HG03460 (cell line): ENCODE measurements around the gene MYO7A.

Experiments used
- ATAC-seq: cut with Tn5 transposase; IDR thresholded peaks from one replicate; pipeline ENCODE4 v1.9.1; 2021; ENCODE audit not compliant: unreplicated experiment

The MYO7A gene

GRCh38 chr11:77126861-77127234, 1.2 kb upstream of the MYO7A start:
- no peak for ATAC-seq

- ATAC-seq = no peak
Measured at GRCh38 chr11:77127235-77127911, 673 bp upstream of the MYO7A start.

- no peak for ATAC-seq
Measured at GRCh38 chr11:77129069-77129841, 1.2 kb downstream of the MYO7A start.

GRCh38 chr11:77129842-77130756, 2.1 kb downstream of the MYO7A start:
- no peak for ATAC-seq

DNA sequence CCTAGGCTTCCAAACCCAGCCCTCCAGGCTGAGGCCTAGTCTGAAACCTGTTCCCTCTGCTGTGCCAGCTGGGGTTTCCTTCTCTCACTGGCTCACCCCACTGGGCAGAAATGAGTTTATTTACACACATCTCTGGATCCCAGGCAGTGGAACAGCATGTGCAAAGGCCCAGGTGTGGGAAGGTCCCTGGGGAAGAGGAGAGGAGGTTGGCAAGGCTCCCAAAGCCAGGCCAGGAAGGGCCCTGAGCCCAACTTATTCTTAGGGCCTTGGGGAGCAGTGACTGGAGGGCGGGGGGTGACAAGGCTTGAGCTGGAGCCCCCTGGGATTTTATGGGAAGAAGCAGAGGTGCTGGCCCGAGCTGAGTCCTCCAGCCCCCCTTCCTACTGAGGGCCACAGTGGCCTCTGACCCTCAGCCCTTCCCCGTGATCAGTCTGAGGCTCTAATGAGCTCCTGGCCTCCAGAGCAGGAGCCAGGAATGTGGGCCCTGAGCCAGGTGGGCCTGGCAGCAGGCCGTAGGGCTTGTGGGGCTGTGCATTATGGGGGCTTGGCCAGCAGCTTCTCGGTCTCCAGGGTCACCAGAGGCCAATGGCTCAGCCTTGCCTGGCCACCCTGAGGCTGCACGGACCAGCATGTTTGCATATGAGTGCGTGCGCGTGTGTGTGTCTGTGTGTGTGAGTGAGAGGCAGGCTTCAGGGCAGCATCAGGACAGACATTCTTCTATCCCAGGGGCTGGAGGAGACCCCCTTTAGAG, 2.9 kb downstream of the MYO7A start:
- ATAC-seq = no peak

DNA sequence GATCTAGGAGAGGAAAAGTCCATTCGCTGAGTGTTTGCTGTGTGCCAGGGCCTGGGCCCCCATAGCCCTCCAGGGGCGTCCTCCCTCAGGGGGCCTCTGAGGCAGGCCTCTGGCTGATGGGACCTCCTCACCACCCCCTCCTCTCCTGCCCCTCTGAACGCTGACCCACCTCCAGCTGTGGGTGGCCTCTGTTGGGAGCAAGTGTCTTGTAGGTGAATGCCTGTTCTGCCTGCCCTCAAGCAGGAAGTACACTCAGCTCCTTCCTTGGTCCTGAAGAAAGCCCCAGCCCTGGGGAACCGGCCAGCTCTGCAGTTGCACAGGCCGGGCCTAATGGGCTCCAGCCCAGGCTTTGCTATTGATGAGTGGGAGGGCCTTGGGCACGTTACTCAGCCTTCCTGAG, 3.5 kb downstream of the MYO7A start:
- no peak for ATAC-seq

DNA sequence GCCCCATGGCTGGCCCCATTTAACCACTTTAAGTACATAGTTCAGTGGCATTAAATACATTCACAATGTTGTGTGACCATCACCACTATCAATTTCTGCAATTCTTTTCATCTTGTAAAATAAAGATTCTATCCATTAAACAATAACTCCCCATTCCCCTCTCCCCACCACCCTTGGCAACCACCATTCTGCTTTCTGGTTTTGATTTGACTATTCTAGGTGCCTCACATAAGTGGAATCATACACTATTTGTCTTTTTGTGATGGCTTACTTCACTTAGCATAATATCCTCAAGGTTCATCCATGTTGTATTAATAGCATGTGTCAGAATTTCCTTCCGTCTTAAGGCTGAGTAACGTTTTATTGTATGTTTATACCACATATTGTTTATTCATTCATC, 7.0 kb downstream of the MYO7A start:
- ATAC-seq = no peak

GRCh38 chr11:77136074-77136473, 8.0 kb downstream of the MYO7A start:
- ATAC-seq = no peak

DNA sequence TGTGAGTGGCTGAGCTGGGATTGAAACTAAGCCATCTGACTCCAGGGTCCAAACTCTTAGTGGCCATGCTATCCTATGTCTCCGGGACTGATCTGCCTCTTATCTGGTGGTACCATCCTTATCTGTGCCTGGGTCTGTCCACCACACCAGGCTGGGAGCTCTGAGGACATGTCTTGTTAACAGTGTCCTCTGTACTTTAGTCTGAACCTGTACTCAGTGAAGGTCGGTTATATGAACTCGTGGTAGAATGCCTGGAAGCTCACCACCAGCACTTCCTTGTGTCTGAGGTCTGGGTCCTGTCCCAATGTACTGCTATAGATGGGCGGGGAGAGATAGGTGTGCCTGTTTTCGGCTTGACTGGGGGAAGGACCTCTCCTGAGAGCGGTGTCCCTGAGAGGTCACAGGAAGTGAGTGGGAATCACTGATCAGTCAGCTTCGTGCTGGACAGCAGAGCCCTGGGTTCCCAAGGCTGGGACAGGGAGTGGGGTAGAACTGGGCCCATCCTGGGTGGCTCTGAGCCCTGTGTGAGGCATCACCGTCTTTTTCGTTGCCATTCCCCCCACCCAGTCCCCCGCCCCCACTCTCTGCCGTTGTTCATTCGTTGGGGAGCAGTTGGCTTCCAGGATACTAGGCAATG, 8.9 kb downstream of the MYO7A start:
- no peak for ATAC-seq

DNA sequence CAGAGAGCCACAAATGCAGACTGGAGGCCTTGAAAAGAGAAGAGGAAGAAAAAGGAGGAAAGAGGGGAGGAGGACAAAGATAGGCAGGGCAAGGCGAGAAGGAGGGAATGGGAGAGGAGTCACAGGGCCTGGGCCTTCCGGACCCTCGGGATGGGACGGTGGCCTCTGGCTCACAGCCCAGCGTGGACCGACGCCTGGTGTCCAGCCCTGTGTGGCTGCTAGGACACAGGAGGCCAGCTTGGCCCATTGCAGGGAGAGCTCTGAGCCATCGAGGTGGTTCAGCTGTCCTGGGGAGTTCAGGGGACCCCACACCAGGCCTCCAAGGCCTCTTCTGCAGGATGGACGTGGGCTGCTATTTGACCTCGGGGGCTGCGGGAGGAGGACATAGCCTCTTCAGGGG, 9.4 kb downstream of the MYO7A start:
- no peak for ATAC-seq

GRCh38 chr11:77138106-77138649, 10.1 kb downstream of the MYO7A start:
- ATAC-seq = no peak

GRCh38 chr11:77139201-77139600, 11.2 kb downstream of the MYO7A start:
- ATAC-seq = no peak

GRCh38 chr11:77140231-77140851, 12.3 kb downstream of the MYO7A start:
- no peak for ATAC-seq

DNA sequence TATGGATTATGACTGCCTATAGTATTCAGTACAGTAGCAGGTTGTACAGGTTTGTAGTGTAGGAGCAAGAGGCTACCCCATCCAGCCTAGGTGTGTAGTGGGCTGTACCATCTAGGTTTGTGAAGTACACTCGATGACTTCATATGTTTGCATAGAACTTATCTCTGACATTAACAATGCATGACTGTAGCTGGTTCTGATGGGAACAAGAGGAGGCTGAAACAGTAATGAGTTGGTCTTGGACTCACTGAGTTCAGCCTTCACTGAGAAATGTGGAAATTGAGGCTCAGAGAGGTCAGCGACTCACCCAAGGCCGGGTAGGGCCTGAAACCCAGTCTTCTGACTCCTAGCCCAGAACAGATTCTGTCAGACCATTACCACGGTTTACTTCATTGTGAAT, 13.0 kb downstream of the MYO7A start:
- no peak for ATAC-seq

- no peak for ATAC-seq
Measured at GRCh38 chr11:77141475-77141874, 13.4 kb downstream of the MYO7A start.

GRCh38 chr11:77142091-77142975, 14.3 kb downstream of the MYO7A start:
- no peak for ATAC-seq

GRCh38 chr11:77143405-77144020, 15.5 kb downstream of the MYO7A start:
- no peak for ATAC-seq

DNA sequence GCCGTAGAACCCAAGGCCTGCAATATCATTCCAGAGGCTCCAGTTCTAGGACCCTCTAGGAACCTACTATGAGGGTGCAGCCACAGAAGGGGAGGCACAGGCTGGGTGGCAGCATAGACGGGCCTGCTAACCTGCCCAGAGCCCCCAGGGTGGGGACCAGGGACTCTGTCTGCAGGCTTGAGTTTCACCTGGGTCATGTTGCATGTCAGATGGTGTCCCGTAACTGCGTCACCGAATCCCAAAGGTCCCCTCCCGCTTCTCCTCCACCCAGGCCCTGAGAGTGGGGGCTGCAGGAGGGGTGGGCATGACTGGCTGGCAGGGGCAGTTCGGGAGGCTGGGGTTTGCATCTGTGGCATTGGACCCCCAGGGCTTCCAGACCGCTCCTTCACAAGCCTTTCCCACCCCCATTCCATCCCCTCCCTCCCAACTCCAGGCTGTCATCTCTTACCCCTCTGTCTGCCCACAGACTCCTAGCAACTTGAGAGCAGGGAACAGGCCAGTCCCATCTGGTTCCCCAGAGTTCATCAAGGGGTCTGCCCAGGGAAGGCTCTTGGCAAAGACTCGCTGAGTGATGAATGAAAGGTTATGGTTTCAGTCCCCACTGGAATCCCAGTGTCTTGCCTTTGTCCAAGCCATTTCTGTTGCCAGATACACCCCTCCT, 16.3 kb downstream of the MYO7A start:
- no peak for ATAC-seq
